GM23338 (cell line): ENCODE data around the gene TUG1. TPM values are rescaled to one million over a fixed set of nuclear protein-coding genes. Genes with fewer than 3 reads are reported as not detected.

Source experiments
- ATAC-seq: fragments of 200-7000 bp; cut with Tn5 transposase; 3 replicates; pipeline ENCODE4 v1.9.1; 2020
- DNase-seq: peaks from one replicate; pipeline ENCODE4 v3.0.0-alpha.2; 2015; ENCODE audit warnings: low spot score
- H2AFZ ChIP-seq: fragments of 200-600 bp; sonication (generic); 2 replicates; pipeline ENCODE4 v1.8.0; 2016; ENCODE audit warnings: antibody characterized with exemption, mild to moderate bottlenecking, moderate library complexity
- H3F3A ChIP-seq: fragments of 200-600 bp; sonication (generic); replicated peaks from 2 replicates; pipeline ENCODE4 v1.8.0; 2017; ENCODE audit warnings: antibody characterized with exemption, mixed run types, low read depth
- H3K27ac ChIP-seq: fragments of 200-600 bp; sonication (generic); 2 replicates; pipeline ENCODE4 v1.6.1; 2016; ENCODE audit warnings: low read depth
- H3K27me3 ChIP-seq: fragments of 200-600 bp; sonication (generic); 2 replicates; pipeline ENCODE4 v1.8.0; 2016; ENCODE audit warnings: mild to moderate bottlenecking, mixed run types, moderate library complexity; ENCODE audit not compliant: insufficient read depth
- H3K36me3 ChIP-seq: fragments of 200-600 bp; sonication (generic); 2 replicates; pipeline ENCODE4 v1.8.0; 2016; ENCODE audit warnings: mild to moderate bottlenecking; ENCODE audit not compliant: insufficient read depth
- H3K4me1 ChIP-seq: fragments of 200-600 bp; sonication (generic); 2 replicates; pipeline ENCODE4 v1.8.0; 2016; ENCODE audit warnings: mild to moderate bottlenecking, moderate library complexity; ENCODE audit not compliant: insufficient read depth
- H3K4me2 ChIP-seq: fragments of 200-600 bp; sonication (generic); 2 replicates; pipeline ENCODE4 v1.7.1; 2017; ENCODE audit warnings: mixed run types
- H3K4me3 ChIP-seq: fragments of 200-600 bp; sonication (generic); 2 replicates; pipeline ENCODE4 v1.6.1; 2016; ENCODE audit warnings: mixed run types
- H3K79me2 ChIP-seq: fragments of 200-600 bp; sonication (generic); replicated peaks from 2 replicates; pipeline ENCODE4 v1.8.0; 2017; ENCODE audit warnings: mild to moderate bottlenecking; ENCODE audit not compliant: insufficient read depth
- H3K9me2 ChIP-seq: fragments of 200-600 bp; sonication (generic); 2 replicates; pipeline ENCODE4 v1.8.0; 2017; ENCODE audit not compliant: insufficient read depth
- H4K20me1 ChIP-seq: fragments of 200-600 bp; sonication (generic); replicated peaks from 2 replicates; pipeline ENCODE4 v1.8.0; 2017; ENCODE audit warnings: mild to moderate bottlenecking; ENCODE audit not compliant: insufficient read depth
- H3K27ac Mint-ChIP-seq: 2 replicates; pipeline ENCODE4 v1.8.0; 2020; ENCODE audit warnings: inconsistent platforms, mild to moderate bottlenecking, moderate library complexity, mixed read lengths
- H3K27me3 Mint-ChIP-seq: 3 replicates; pipeline ENCODE4 v1.8.0; 2022; ENCODE audit warnings: low read depth, mild to moderate bottlenecking, moderate library complexity, mixed read lengths, inconsistent platforms; ENCODE audit not compliant: insufficient read depth, poor library complexity
- H3K36me3 Mint-ChIP-seq: 3 replicates; pipeline ENCODE4 v1.8.0; 2021; ENCODE audit warnings: low read depth, mild to moderate bottlenecking, inconsistent platforms, moderate library complexity, mixed read lengths
- H3K4me1 Mint-ChIP-seq: 3 replicates; pipeline ENCODE4 v1.8.0; 2020; ENCODE audit warnings: mild to moderate bottlenecking, inconsistent platforms, mixed read lengths
- H3K4me3 Mint-ChIP-seq: 3 replicates; pipeline ENCODE4 v1.8.0; 2021; ENCODE audit warnings: moderate library complexity, mild to moderate bottlenecking, inconsistent platforms, mixed read lengths
- H3K9me3 Mint-ChIP-seq: 3 replicates; pipeline ENCODE4 v1.8.0; 2020; ENCODE audit warnings: moderate library complexity, mild to moderate bottlenecking, inconsistent platforms, mixed read lengths
- CREB1 ChIP-seq: fragments of 250-450 bp; sonication (Bioruptor Pico); IDR thresholded peaks from 2 replicates; pipeline ENCODE4 v1.5.0; 2020; ENCODE audit warnings: low read depth, mild to moderate bottlenecking, moderate library complexity
- EZH2 ChIP-seq: fragments of 200-600 bp; sonication (generic); IDR thresholded peaks from one replicate; pipeline ENCODE4 v1.8.0; 2017; ENCODE audit warnings: antibody characterized with exemption, mild to moderate bottlenecking, low read depth; ENCODE audit not compliant: unreplicated experiment
- EZH2phosphoT487 ChIP-seq: fragments of 200-600 bp; sonication (generic); IDR thresholded peaks from one replicate; pipeline ENCODE4 v1.8.1; 2018; ENCODE audit warnings: antibody characterized with exemption; ENCODE audit not compliant: unreplicated experiment
- JUNB ChIP-seq: IDR thresholded peaks from one replicate; pipeline ENCODE4 v1.6.1; 2016; ENCODE audit warnings: antibody characterized with exemption; ENCODE audit not compliant: unreplicated experiment
- NANOG ChIP-seq: IDR thresholded peaks from 2 replicates; pipeline ENCODE4 v1.6.1; 2016; ENCODE audit warnings: antibody characterized with exemption, borderline replicate concordance
- POLR2AphosphoS5 ChIP-seq: IDR thresholded peaks from 2 replicates; pipeline ENCODE4 v1.6.1; 2016; ENCODE audit warnings: antibody characterized with exemption, low read depth
- REST ChIP-seq: IDR thresholded peaks from one replicate; pipeline ENCODE4 v1.6.1; 2018; ENCODE audit warnings: antibody characterized with exemption; ENCODE audit not compliant: unreplicated experiment
- STAT1 ChIP-seq: IDR thresholded peaks from one replicate; pipeline ENCODE4 v1.6.1; 2016; ENCODE audit warnings: antibody characterized with exemption; ENCODE audit not compliant: unreplicated experiment
- ZNF114 ChIP-seq: fragments of 250-450 bp; sonication (Bioruptor Pico); IDR thresholded peaks from 2 replicates; pipeline ENCODE4 v1.5.0; 2020; ENCODE audit warnings: mild to moderate bottlenecking, moderate library complexity
- ZNF331 ChIP-seq: fragments of 250-450 bp; sonication (Bioruptor Pico); IDR thresholded peaks from 2 replicates; pipeline ENCODE4 v1.5.0; 2020; ENCODE audit warnings: low read depth, mild to moderate bottlenecking, moderate library complexity
- polyA plus RNA-seq: library from polyadenylated mRNA; unstranded; fragments of >200 nt; fragmentation: Nextera tagmentation; extraction: Ambion mirVana; gene quantifications from 2 replicates; pipeline ENCODE4 v1.2.1, GENCODE V29; 2016
- total RNA-seq: library from RNA; depleted of rRNA; stranded (reverse); fragments of >200 nt; shearing (Covaris generic); gene quantifications from 2 replicates; pipeline ENCODE4 v1.2.3, GENCODE V29; 2014
- TF ChIP-seq, protein P1 (sequence below): IDR thresholded peaks from 2 replicates; pipeline ENCODE4 v1.6.1; 2016; ENCODE audit warnings: antibody characterized with exemption

Gene TUG1
- total and polyA plus RNA-seq, 2 experiments from 2014 or later, result 58.3 to 125 TPM

GRCh38 chr22:30931541-30932300 lies 37.3 kb upstream of the TUG1 start:
- no peaks in the 10 kb centered on the region for H3K9me2 ChIP-seq
- H3K27ac ChIP-seq, result no peak overlapping the region
- H3K36me3 ChIP-seq, result peaks cover 55% of the 10 kb centered on the region
- Mint-ChIP-seq H3K27ac (no peak overlapping the region), H3K36me3 (peaks cover 97% of the 10 kb centered on the region), H3K9me3 (no peaks in the 10 kb centered on the region; the same call in 2 of the 3 replicates), H3K4me1 (no peaks in the 10 kb centered on the region), H3K27me3 (peaks cover 9% of the 10 kb centered on the region), H3K4me3 (no peak overlapping the region)
- no peak overlapping the region for H2AFZ ChIP-seq
- H4K20me1 ChIP-seq, result peaks cover 6% of the 10 kb centered on the region
- H3K4me1 ChIP-seq, result no peaks in the 10 kb centered on the region
- no peak for ATAC-seq
- H3K79me2 ChIP-seq, result no peaks in the 10 kb centered on the region; the same call in 1 of the 2 replicates
- DNase-seq, result no peak
- no peak overlapping the region for H3K4me2 ChIP-seq
- TF ChIP-seq CREB1, result no peak
- no peaks in the 10 kb centered on the region for H3F3A ChIP-seq
- no peak overlapping the region for H3K4me3 ChIP-seq
- no peaks in the 10 kb centered on the region for H3K27me3 ChIP-seq

GRCh38 chr22:30932661-30933060 lies 36.4 kb upstream of the TUG1 start:
- Histone ChIP-seq H2AFZ (no peak overlapping the region), H3K27me3 (no peaks in the 10 kb centered on the region), H3K79me2 (no peaks in the 10 kb centered on the region; the same call in 1 of the 2 replicates), H3K4me3 (no peak overlapping the region), H3K4me2 (no peak overlapping the region), H3K9me2 (no peaks in the 10 kb centered on the region), H3K27ac (no peak overlapping the region), H3K36me3 (peaks cover 59% of the 10 kb centered on the region), H3F3A (no peaks in the 10 kb centered on the region), H4K20me1 (peaks cover 6% of the 10 kb centered on the region), H3K4me1 (no peaks in the 10 kb centered on the region)
- DNase-seq (no peak), ATAC-seq (no peak)
- Mint-ChIP-seq H3K4me1 (no peaks in the 10 kb centered on the region), H3K9me3 (no peaks in the 10 kb centered on the region; the same call in 2 of the 3 replicates), H3K4me3 (no peak overlapping the region), H3K27me3 (peaks cover 9% of the 10 kb centered on the region), H3K27ac (no peak overlapping the region), H3K36me3 (peaks cover 97% of the 10 kb centered on the region)
- TF ChIP-seq, protein P1, sequence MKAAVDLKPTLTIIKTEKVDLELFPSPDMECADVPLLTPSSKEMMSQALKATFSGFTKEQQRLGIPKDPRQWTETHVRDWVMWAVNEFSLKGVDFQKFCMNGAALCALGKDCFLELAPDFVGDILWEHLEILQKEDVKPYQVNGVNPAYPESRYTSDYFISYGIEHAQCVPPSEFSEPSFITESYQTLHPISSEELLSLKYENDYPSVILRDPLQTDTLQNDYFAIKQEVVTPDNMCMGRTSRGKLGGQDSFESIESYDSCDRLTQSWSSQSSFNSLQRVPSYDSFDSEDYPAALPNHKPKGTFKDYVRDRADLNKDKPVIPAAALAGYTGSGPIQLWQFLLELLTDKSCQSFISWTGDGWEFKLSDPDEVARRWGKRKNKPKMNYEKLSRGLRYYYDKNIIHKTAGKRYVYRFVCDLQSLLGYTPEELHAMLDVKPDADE, result no peak
- TF ChIP-seq ZNF114 (CRISPR knock-in tag) (no peak), STAT1 (no peak), CREB1 (no peak), NANOG (no peak), JUNB (no peak), ZNF331 (CRISPR knock-in tag) (no peak), EZH2 (no peak), REST (no peak), EZH2phosphoT487 (no peak), POLR2AphosphoS5 (no peak)
